Fibroblast of lung (primary cell): ENCODE measurements around the gene OR51A2. TPM values are rescaled to one million over a fixed set of nuclear protein-coding genes. Genes with fewer than 3 reads are reported as not detected.

Experiments
- DNase-seq, 2 donors: peaks; one replicate each; pipeline versions ENCODE4 v3.0.0 to v3.0.0-alpha.2; 2010; ENCODE audit warnings: low read depth in 2 of 2
- H2AFZ ChIP-seq: 2 replicates; pipeline ENCODE4 v1.5.1; 2012; ENCODE audit warnings: low read length, control low read depth, inconsistent platforms
- H3K27ac ChIP-seq: 2 replicates; pipeline ENCODE4 v1.5.1; 2011; ENCODE audit warnings: low read length, control low read depth; ENCODE audit not compliant: insufficient read depth
- H3K27me3 ChIP-seq: 2 replicates; pipeline ENCODE4 v1.5.1; 2011; ENCODE audit warnings: mild to moderate bottlenecking, low read length; ENCODE audit not compliant: control insufficient read depth, insufficient read depth
- H3K36me3 ChIP-seq: 2 replicates; pipeline ENCODE4 v1.5.1; 2011; ENCODE audit warnings: low read length; ENCODE audit not compliant: control insufficient read depth, insufficient read depth
- H3K4me1 ChIP-seq: 2 replicates; pipeline ENCODE4 v1.5.1; 2011; ENCODE audit warnings: low read length; ENCODE audit not compliant: control insufficient read depth, insufficient read depth; ENCODE audit errors: extremely low read depth
- H3K4me2 ChIP-seq: 2 replicates; pipeline ENCODE4 v1.5.1; 2011; ENCODE audit warnings: low read length, control low read depth; ENCODE audit not compliant: insufficient read depth; ENCODE audit errors: extremely low read depth
- H3K4me3 ChIP-seq, 4 experiments: fragments of 200-600 bp in 1 of 4; sonication (generic) in 1 of 4; replicated peaks in 1 of 4; 2 replicates each; pipeline ENCODE4 v1.5.1; 2011 to 2016; ENCODE audit warnings: low read length in 4 of 4, low read depth in 3 of 4, mild to moderate bottlenecking in 3 of 4, control low read depth in 2 of 4, inconsistent platforms in 1 of 4, mixed read lengths in 1 of 4; ENCODE audit not compliant: insufficient read depth in 1 of 4; ENCODE audit errors: control extremely low read depth in 1 of 4
- H3K79me2 ChIP-seq: 2 replicates; pipeline ENCODE4 v1.5.1; 2012; ENCODE audit warnings: mild to moderate bottlenecking, low read length, inconsistent platforms; ENCODE audit not compliant: control insufficient read depth, insufficient read depth
- H3K9ac ChIP-seq: 2 replicates; pipeline ENCODE4 v1.5.1; 2011; ENCODE audit warnings: mild to moderate bottlenecking, low read length, control low read depth; ENCODE audit not compliant: insufficient read depth
- H3K9me3 ChIP-seq: 2 replicates; pipeline ENCODE4 v1.5.1; 2012; ENCODE audit warnings: low read depth, low read length; ENCODE audit not compliant: control insufficient read depth, insufficient read depth
- H4K20me1 ChIP-seq: 2 replicates; pipeline ENCODE4 v1.5.1; 2011; ENCODE audit warnings: low read length; ENCODE audit not compliant: control insufficient read depth, insufficient read depth; ENCODE audit errors: extremely low read depth
- EZH2 ChIP-seq: IDR thresholded peaks from 2 replicates; pipeline ENCODE4 v1.5.1; 2012; ENCODE audit warnings: low read length, control low read depth, mild to moderate bottlenecking; ENCODE audit errors: missing control alignments
- polyA plus RNA-seq, 2 donors: library from polyadenylated mRNA; depleted of rRNA in 1 of 2; stranded (reverse) in 1 of 2; unstranded in 1 of 2; fragments of >200 nt; gene quantifications; 2 replicates each; pipeline ENCODE4 v1.2.1, GENCODE V29; 2011 to 2012; ENCODE audit warnings: missing spikeins in 1 of 2
- total RNA-seq: library from RNA; depleted of rRNA; stranded (reverse); fragments of >200 nt; gene quantifications from 2 replicates; pipeline ENCODE4 v1.2.1, GENCODE V29; 2014
- TF ChIP-seq, protein P1 (sequence below), 2 donors: IDR thresholded peaks in 1 of 2; conservative IDR thresholded peaks in 1 of 2; 1 replicate in 1 of 2; 2 replicates in 1 of 2; pipeline ENCODE4 v1.5.1; 2011 to 2012; ENCODE audit warnings: low read length in 2 of 2, control low read depth in 1 of 2, inconsistent platforms in 1 of 2, low read depth in 1 of 2, mild to moderate bottlenecking in 1 of 2

OR51A2 gene
- total and polyA plus RNA-seq, 2 donors (not counting 1 experiment from before 2014, with no cell fraction given), result not detected

DNA sequence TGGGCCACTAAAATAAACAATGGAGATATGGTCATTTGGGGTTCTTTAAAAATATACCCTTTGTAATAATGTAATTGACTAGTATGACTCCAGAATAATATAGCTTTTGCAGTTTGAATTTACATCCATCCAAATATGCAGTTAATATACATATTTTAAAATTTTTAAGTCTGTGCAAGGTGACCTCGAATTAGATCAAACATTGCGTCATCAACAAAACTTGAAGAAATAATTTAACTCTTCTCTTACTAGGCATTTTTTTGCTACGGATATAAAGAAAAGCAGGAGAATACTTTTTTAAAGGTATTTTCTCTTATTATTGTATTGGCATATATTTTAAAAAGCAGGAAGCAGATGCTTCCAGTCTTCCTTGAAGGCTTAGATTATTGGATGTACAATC lies 18.8 kb downstream of the OR51A2 start:
- H3K4me1 ChIP-seq, result no peaks in the 10 kb centered on the region
- H3K79me2 ChIP-seq, result no peaks in the 10 kb centered on the region
- no peak overlapping the region for H3K4me3 ChIP-seq
- H4K20me1 ChIP-seq, result no peaks in the 10 kb centered on the region
- no peaks in the 10 kb centered on the region for H3K9me3 ChIP-seq
- no peaks in the 10 kb centered on the region for H3K36me3 ChIP-seq
- TF ChIP-seq, protein P1, sequence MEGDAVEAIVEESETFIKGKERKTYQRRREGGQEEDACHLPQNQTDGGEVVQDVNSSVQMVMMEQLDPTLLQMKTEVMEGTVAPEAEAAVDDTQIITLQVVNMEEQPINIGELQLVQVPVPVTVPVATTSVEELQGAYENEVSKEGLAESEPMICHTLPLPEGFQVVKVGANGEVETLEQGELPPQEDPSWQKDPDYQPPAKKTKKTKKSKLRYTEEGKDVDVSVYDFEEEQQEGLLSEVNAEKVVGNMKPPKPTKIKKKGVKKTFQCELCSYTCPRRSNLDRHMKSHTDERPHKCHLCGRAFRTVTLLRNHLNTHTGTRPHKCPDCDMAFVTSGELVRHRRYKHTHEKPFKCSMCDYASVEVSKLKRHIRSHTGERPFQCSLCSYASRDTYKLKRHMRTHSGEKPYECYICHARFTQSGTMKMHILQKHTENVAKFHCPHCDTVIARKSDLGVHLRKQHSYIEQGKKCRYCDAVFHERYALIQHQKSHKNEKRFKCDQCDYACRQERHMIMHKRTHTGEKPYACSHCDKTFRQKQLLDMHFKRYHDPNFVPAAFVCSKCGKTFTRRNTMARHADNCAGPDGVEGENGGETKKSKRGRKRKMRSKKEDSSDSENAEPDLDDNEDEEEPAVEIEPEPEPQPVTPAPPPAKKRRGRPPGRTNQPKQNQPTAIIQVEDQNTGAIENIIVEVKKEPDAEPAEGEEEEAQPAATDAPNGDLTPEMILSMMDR (conservative IDR thresholded peaks at IDR 0.05 in 1 of 2, IDR thresholded peaks at IDR 0.05 in 1 of 2; ENCODE audit: low read depth in 1 of 2, low read length in 2 of 2), result no peak
- no peak for TF ChIP-seq EZH2
- H2AFZ ChIP-seq, result no peak overlapping the region
- no peak overlapping the region for H3K4me2 ChIP-seq
- H3K9ac ChIP-seq, result no peak overlapping the region
- no peak for DNase-seq
- no peak overlapping the region for H3K27ac ChIP-seq
- no peaks in the 10 kb centered on the region for H3K27me3 ChIP-seq

DNA sequence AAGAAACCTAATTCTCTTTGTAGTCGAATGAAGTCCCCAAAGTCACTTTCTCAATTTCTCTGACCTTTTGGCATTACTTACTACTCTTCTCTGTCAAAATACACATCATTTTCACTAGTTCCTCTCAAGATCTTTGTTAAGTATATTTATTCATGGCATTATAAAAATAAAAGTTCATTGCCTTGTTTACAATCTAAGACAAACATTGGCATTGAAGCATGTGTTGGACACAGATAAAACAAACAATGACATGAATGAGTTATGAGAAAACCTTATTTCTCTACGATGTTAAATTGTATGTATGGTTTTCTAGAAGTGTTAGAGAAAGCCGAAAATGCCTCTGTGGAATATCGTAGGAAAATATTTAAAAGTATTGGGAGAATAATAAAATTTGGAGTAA lies 22.8 kb downstream of the OR51A2 start:
- H3K79me2 ChIP-seq, result no peaks in the 10 kb centered on the region
- H4K20me1 ChIP-seq, result no peaks in the 10 kb centered on the region
- H2AFZ ChIP-seq, result no peak overlapping the region
- H3K9ac ChIP-seq, result no peak overlapping the region
- H3K9me3 ChIP-seq, result no peaks in the 10 kb centered on the region
- no peaks in the 10 kb centered on the region for H3K27me3 ChIP-seq
- no peaks in the 10 kb centered on the region for H3K4me1 ChIP-seq
- no peak overlapping the region for H3K27ac ChIP-seq
- no peak overlapping the region for H3K4me2 ChIP-seq
- DNase-seq, result no peak
- no peak for TF ChIP-seq EZH2
- TF ChIP-seq, protein P1 (conservative IDR thresholded peaks at IDR 0.05 in 1 of 2, IDR thresholded peaks at IDR 0.05 in 1 of 2; ENCODE audit: low read depth in 1 of 2, low read length in 2 of 2), result no peak
- no peaks in the 10 kb centered on the region for H3K36me3 ChIP-seq
- no peak overlapping the region for H3K4me3 ChIP-seq

DNA sequence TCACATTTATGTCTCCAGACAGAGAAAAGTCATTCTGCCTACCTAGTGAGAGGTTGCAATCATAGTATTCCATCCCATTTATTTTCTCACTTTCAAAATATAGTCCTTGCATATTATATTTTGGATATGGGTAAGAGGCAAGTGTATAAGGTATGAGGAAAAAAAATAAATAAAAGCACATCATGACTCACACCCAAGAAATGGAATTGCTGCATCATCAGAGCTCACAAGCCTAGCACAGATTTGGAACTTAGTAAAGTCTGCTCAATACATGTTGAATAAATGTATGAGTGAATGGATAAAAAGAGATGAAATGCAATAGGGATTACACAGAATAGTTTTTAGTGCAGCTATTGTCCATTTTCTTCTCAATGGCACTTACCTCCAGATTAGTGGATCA lies 28.9 kb downstream of the OR51A2 start:
- TF ChIP-seq, protein P1 (conservative IDR thresholded peaks at IDR 0.05 in 1 of 2, IDR thresholded peaks at IDR 0.05 in 1 of 2; ENCODE audit: low read depth in 1 of 2, low read length in 2 of 2), result no peak
- TF ChIP-seq EZH2, result no peak
- H3K36me3 ChIP-seq, result no peaks in the 10 kb centered on the region
- no peaks in the 10 kb centered on the region for H3K27me3 ChIP-seq
- H3K27ac ChIP-seq, result no peak overlapping the region
- no peak overlapping the region for H2AFZ ChIP-seq
- peak in 1 of 2 donors; percentile 4 for DNase-seq
- H3K4me1 ChIP-seq, result no peaks in the 10 kb centered on the region
- H4K20me1 ChIP-seq, result no peaks in the 10 kb centered on the region
- H3K79me2 ChIP-seq, result no peaks in the 10 kb centered on the region
- no peak overlapping the region for H3K9ac ChIP-seq
- H3K4me2 ChIP-seq, result no peak overlapping the region
- H3K4me3 ChIP-seq, result no peak overlapping the region
- H3K9me3 ChIP-seq, result no peaks in the 10 kb centered on the region
